NCI-H524 treated with DMSO at 0.1 percent for 48 hours (cell line): Measurements from ENCODE around the gene B9D2.

ENCODE experiments used
- DNase-seq: peaks from one replicate; lab custom pipeline; 2025; lab: John Stamatoyannopoulos, UW

The B9D2 gene

GRCh38 chr19:41309180-41310032 lies 54.5 kb downstream of the B9D2 start:
- no peak for DNase-seq

DNA sequence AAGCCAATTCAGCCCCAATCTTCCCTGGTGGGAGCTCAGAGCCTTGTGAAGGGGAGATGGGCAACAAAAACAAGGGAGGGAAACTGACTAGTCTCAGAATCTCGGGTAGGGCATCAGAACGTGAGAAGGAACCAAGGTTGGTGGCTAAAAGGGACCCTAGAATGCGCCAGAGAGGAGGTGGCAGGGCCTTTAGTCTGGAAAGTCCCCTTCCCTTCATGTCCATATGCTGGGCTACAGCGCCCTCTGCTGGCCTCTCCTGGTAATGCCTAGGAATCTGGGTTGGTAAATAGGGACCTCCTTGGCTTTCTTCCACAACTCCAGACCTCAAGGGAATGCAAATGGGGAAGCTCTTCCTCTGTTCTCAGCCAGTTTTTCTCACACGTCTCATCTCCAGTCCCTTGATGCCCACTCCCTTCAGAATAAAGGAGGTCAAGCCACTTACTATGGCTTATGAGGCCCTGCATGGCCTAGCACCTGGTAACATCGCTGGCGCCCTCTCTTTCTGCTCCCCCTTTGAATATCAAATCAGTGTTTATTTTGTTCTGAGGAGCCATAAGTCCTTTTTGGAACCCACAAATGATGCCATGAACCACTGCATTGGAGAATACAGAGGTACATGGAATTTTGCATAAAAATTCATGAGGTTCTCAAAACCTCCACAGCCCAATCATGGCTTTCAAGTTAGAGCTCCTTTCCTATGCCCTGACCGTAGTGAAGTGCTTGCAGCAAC lies 55.3 kb downstream of the B9D2 start:
- DNase-seq: no peak

GRCh38 chr19:41307954-41308449 lies 55.9 kb downstream of the B9D2 start:
- DNase-seq: no peak

- no peak for DNase-seq
Measured at GRCh38 chr19:41307090-41307875, 56.7 kb downstream of the B9D2 start.

DNA sequence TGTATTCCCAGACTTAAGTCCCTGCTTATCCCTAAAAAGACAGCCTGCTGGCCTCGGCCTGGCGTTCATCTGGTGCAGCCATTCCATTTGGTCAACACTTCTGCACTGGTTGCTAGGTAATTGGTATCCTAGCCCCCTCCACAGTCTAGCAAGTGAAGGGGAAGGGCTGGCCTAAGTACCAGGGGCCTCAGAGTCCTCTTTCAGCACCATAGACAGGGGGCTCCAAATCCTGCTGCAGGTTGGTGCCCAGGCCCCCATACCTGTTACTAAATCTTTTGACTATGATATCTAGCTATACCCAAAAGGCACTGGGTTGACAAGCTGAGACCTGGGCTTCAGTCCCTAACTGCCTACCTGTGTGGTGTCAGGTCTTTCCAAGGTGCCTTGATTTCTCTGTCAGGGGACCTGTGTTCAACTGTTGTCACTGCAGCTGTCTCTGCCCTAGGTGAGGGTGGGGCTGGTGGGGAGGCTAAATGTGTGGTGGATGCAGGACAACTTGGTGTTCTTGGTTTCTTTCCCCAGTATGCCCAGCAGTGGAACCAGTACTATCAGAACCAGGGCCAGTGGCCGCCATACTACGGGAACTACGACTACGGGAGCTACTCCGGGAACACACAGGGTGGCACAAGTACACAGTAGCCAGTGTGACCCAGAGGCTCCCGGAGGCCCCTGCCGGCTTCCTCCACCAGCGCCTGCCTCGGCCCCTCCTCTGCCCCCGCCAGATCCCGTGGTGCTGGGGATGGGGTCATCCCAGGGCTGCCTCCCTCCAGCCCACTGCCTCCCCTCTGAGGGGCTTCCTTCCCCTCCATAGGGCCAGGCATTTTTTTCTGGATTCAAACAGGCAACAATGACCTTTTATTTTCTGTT lies 57.8 kb downstream of the B9D2 start:
- DNase-seq: no peak

DNA sequence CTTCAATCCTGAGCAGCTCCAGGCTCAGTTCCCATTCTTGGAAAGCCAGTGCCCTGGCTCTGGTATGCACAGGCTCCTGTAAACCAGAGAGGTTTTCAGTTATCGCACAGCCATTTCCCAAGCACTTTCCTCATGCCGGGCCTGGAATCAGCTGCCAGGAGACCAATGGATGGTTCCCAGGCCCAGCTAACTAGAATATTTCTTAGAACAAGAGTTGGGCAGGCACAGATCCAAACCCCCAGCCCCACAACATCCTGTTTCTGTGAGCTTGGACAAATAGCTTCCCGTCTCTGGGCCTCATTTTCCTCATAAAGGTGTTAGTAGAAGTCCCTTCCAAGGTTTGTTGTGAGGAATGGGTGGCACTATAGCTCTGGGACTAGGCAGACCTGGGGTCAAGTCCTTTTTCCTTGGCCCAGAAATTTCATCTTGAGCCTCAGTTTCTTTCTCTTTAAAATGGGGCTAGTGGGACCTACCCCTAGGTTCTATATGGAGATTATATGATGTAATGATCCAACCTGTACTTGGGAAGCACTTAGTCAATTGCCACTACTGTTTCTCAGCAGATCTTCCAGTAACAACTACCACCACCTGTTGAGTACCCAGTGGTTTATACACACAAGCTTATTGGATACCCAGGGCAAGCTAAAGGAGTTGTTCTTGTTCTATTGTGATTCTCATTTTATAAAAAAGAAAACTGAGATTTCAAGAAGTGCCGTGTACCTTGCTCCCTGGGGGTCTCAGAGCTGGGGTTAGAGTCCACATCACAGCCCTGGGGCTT lies 59.1 kb downstream of the B9D2 start:
- no peak for DNase-seq
